ENCODE data around the gene TXLNG.

GRCh38 chrX:16822723-16823122, 36.5 kb downstream of the TXLNG start:
- TF ChIP-seq CTCF (IDR thresholded peaks at IDR 0.05): no peak
- no peak for TF ChIP-seq KAT7 (CRISPR knock-in tag; IDR thresholded peaks at IDR 0.05; ENCODE audit: borderline replicate concordance)
- no peak for TF ChIP-seq SMAD4 (CRISPR knock-in tag; IDR thresholded peaks at IDR 0.05)
- no peak for TF ChIP-seq SP1 (CRISPR knock-in tag; conservative IDR thresholded peaks at IDR 0.05)
- TF ChIP-seq ZNF138 (CRISPR knock-in tag; conservative IDR thresholded peaks at IDR 0.05): no peak
- no peak for TF ChIP-seq ZNF263 (CRISPR knock-in tag; IDR thresholded peaks at IDR 0.05; ENCODE audit: low read depth)
- no peak for TF ChIP-seq TP53 (CRISPR knock-in tag; IDR thresholded peaks at IDR 0.05)

Data from WTC11 (cell line).